Measurements from ENCODE around the gene NTM. TPM values are rescaled to one million over a fixed set of nuclear protein-coding genes. Genes with fewer than 3 reads are reported as not detected.
A peak's percentile ranks its signal among the peaks of the same experiment; 100 is the strongest.
"Not testable (repeated sequence)": the region's sequence is repeated elsewhere in the genome, so short reads cannot be mapped to it uniquely, and the experiment has no call there.

The NTM gene
- total RNA-seq, 6 donors from 2014 or later: 4.1 to 151 (median 115) TPM

- whole genome bisulfite sequencing, 2 donors: 58 to 65% methylated on average over 2 of the region's 2 CpGs
- no peak for TF ChIP-seq CTCF (IDR thresholded peaks at IDR 0.05)
- TF ChIP-seq POLR2AphosphoS5 (IDR thresholded peaks at IDR 0.05): no peak
- no peak for TF ChIP-seq POLR2A (IDR thresholded peaks at IDR 0.05)
- no peak for TF ChIP-seq EP300 (IDR thresholded peaks at IDR 0.05)
- no peaks in the 10 kb centered on the region for H3K27me3 ChIP-seq
- no peak overlapping the region for H3K27ac ChIP-seq
- no peak overlapping the region for H3K4me3 ChIP-seq
- H3K4me1 ChIP-seq: no peaks in the 10 kb centered on the region
- ATAC-seq (ENCODE audit: low FRiP score in 2 of 2) (no peak), DNase-seq (no peak)
- H3K36me3 ChIP-seq: no peaks in the 10 kb centered on the region
- no peaks in the 10 kb centered on the region for H3K9me3 ChIP-seq
Measured at GRCh38 chr11:131486937-131487635, 116.7 kb downstream of the NTM start.

GRCh38 chr11:131488238-131488637 is 117.8 kb downstream of the NTM start:
- Histone ChIP-seq H3K27ac (no peak overlapping the region), H3K4me1 (no peaks in the 10 kb centered on the region), H3K9me3 (no peaks in the 10 kb centered on the region), H3K4me3 (no peak overlapping the region), H3K36me3 (no peaks in the 10 kb centered on the region), H3K27me3 (no peaks in the 10 kb centered on the region)
- ATAC-seq (ENCODE audit: low FRiP score in 2 of 2) (peak in 1 of 2 donors; percentile 33), DNase-seq (no peak)
- WGBS, 2 donors: 58 to 72% methylated on average over 4 of the region's 4 CpGs
- TF ChIP-seq CTCF (IDR thresholded peaks at IDR 0.05) (no peak), POLR2A (IDR thresholded peaks at IDR 0.05) (no peak), EP300 (IDR thresholded peaks at IDR 0.05) (no peak), POLR2AphosphoS5 (IDR thresholded peaks at IDR 0.05) (no peak)

- Histone ChIP-seq H3K36me3 (no peaks in the 10 kb centered on the region), H3K27me3 (no peaks in the 10 kb centered on the region), H3K4me3 (no peak overlapping the region), H3K4me1 (no peaks in the 10 kb centered on the region), H3K27ac (no peak overlapping the region), H3K9me3 (no peaks in the 10 kb centered on the region)
- ATAC-seq (ENCODE audit: low FRiP score in 2 of 2): peak in 1 of 2 donors; percentile 47
- no peak for DNase-seq
- 76 to 85% methylated on average over 4 of the region's 4 CpGs for WGBS, 2 donors
- TF ChIP-seq POLR2A (IDR thresholded peaks at IDR 0.05) (no peak), POLR2AphosphoS5 (IDR thresholded peaks at IDR 0.05) (no peak), EP300 (IDR thresholded peaks at IDR 0.05) (no peak), CTCF (IDR thresholded peaks at IDR 0.05) (no peak)
Measured at GRCh38 chr11:131491503-131491902, 121.1 kb downstream of the NTM start.

- TF ChIP-seq EP300 (IDR thresholded peaks at IDR 0.05): no peak
- no peak for TF ChIP-seq POLR2AphosphoS5 (IDR thresholded peaks at IDR 0.05)
- no peak for TF ChIP-seq CTCF (IDR thresholded peaks at IDR 0.05)
- TF ChIP-seq POLR2A (IDR thresholded peaks at IDR 0.05): no peak
- Histone ChIP-seq H3K27ac (no peak overlapping the region), H3K27me3 (no peaks in the 10 kb centered on the region), H3K4me3 (no peak overlapping the region), H3K4me1 (no peaks in the 10 kb centered on the region), H3K9me3 (no peaks in the 10 kb centered on the region), H3K36me3 (no peaks in the 10 kb centered on the region)
- 61 to 71% methylated on average over 6 of the region's 6 CpGs for WGBS, 2 donors
- DNase-seq (no peak), ATAC-seq (ENCODE audit: low FRiP score in 2 of 2) (peak in 1 of 2 donors; percentile 74)
Measured at GRCh38 chr11:131495423-131495822, 125.0 kb downstream of the NTM start.

- not testable (repeated sequence) for H3K27me3 ChIP-seq; ATAC-seq (ENCODE audit: low FRiP score in 2 of 2); H3K36me3 ChIP-seq; H3K4me3 ChIP-seq; H3K9me3 ChIP-seq; H3K27ac ChIP-seq; H3K4me1 ChIP-seq; DNase-seq
- 78 to 91% methylated on average over 5 of the region's 5 CpGs for WGBS, 2 donors
Measured at GRCh38 chr11:131497686-131498085, 127.3 kb downstream of the NTM start.
